ENCODE measurements around the gene RASGEF1B.

Gene RASGEF1B

GRCh38 chr4:81447566-81448229 lies 24.0 kb downstream of the RASGEF1B start:
- DNase-seq, result no peak
- intact Hi-C loops (cut with DNase I), result no loop called here

- DNase-seq, result no peak
- intact Hi-C loops (cut with DNase I), result no loop called here
Observed at GRCh38 chr4:81446634-81447033, 25.1 kb downstream of the RASGEF1B start.

DNA sequence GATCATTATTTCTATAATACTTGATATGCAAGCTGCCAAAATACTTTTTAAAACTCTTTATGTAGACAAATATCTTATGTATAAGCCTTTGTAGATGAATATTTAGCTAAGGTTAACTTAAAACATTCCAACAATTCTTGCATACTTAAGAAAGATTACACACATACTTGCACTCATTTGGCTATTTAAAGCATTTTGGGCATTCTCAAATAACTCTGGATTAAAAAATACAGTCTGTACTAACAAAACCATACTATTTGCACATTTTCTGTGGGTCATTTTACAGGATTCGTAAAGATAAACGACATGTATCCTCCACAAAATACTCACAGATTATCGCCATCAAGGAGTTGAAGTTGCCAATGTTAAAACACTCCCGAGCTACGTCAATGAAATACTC lies 26.5 kb downstream of the RASGEF1B start:
- intact Hi-C loops (cut with DNase I), result no loop called here
- no peak for DNase-seq

DNA sequence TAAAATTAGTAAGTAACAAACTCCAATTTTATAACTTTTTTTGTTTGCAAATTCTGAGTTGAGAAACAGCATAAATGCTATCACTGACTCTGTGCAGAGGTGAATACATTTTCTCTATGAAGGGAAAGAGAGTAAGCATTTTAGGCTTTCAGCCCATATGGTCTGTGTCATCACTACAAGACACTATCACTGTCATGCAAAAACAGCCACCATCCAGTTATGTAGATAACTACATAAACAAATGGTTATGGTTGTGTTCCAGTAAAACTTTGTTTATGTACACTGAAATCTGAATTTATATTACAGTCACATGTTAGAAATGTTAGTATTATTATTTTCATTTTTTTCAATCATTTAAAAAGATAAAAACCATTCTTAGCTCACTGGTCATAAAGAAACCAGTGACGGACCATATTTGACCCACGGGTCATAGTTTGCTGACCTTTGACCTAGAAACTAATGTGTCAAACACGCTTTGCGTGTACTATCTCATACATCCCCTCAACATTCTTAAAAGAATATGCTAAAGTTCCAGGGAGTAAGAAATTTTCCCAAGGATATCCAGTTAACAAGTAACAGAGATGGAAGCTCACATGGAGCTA lies 29.1 kb downstream of the RASGEF1B start:
- DNase-seq, result no peak
- intact Hi-C loops (cut with DNase I), result no loop called here

- intact Hi-C loops (cut with DNase I), result no loop called here
Observed at GRCh38 chr4:81440949-81441348, 30.8 kb downstream of the RASGEF1B start.

DNA sequence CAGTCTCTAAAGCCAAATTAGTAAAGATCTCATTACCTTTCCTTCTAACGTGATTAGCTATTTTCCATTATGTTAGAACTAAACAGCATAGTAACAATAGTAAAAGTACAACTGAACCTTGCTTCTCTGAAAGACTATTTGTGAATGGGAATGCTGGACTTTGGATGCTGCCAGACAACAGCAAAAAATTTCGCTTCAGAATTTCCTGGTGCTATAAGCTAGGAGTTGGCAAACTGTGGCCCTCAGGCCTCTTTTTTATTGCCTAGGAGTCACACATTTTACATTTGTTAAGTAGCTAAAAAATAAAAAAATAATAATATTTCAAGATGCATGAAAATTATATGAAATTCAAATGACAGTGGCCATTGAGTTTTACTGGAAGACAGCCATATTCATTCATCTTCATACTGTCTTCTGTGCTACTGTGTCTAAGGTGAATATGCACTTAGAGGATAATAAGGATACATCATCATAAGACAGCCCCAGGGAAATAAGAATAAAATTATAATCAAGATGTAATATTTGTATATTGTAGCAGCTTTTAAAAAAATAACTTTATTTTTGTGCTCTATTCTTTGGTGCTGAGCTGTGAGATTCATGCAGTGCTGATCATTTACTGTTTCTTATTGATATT lies 34.6 kb downstream of the RASGEF1B start:
- intact Hi-C loops (cut with DNase I), result no loop called here
- DNase-seq, result no peak

More at GRCh38 chr4:81440949-81441348, 30.8 kb downstream of the RASGEF1B start:
- DNase-seq, result no peak

GRCh38 chr4:81436096-81436495 lies 35.6 kb downstream of the RASGEF1B start:
- no peak for DNase-seq
- intact Hi-C loops (cut with DNase I), result no loop called here

DNA sequence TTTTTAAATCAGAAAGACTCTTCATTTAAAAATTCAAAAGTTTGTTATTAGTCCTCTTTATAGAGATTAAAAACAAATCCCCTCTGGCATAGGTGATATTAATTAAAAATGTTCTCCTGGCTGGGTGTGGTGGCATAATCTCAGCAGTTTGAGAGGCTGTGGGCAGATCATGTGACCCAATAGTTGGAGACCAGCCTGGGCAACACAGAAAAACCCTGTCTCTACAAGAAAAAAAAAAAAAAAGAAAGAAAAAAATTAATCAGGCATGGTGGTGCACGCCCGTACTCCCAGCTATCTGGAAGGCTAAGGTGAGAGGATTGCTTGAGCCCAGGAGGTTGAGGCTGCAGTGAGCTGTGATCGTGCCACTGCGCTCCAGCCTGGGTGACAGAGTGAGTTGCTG lies 38.9 kb downstream of the RASGEF1B start:
- DNase-seq, result peak in 3 of 42 donors; percentile 23 to 30 (median 27)
- intact Hi-C loops (cut with DNase I), result no loop called here

GRCh38 chr4:81431971-81432370 lies 39.7 kb downstream of the RASGEF1B start:
- no peak for DNase-seq
- intact Hi-C loops (cut with DNase I), result no loop called here

GRCh38 chr4:81429607-81430006 lies 42.1 kb downstream of the RASGEF1B start:
- intact Hi-C loops (cut with DNase I), result no loop called here
- no peak for DNase-seq

DNA sequence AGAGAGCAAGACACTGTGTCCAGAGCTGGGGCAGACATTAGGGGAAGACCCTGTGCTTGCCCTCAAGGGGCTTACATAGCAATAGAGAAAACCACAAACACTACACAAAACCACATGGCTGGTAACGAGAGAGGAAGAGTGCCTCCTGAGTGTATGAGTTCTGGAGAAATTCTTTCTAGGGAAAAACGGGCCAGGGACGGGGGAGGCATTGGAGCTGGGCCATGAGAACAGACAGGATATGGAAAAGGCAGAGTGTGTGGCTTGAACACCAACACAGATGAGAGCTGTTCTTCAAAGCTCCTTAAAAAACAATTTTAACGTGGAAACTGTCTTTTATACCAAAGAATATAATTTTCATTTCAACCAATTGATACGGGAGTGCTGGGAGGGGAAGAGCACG lies 42.7 kb downstream of the RASGEF1B start:
- no peak for DNase-seq
- intact Hi-C loops (cut with DNase I), result no loop called here

- DNase-seq, result no peak
- intact Hi-C loops (cut with DNase I), result no loop called here
Observed at GRCh38 chr4:81428002-81428401, 43.7 kb downstream of the RASGEF1B start.

DNA sequence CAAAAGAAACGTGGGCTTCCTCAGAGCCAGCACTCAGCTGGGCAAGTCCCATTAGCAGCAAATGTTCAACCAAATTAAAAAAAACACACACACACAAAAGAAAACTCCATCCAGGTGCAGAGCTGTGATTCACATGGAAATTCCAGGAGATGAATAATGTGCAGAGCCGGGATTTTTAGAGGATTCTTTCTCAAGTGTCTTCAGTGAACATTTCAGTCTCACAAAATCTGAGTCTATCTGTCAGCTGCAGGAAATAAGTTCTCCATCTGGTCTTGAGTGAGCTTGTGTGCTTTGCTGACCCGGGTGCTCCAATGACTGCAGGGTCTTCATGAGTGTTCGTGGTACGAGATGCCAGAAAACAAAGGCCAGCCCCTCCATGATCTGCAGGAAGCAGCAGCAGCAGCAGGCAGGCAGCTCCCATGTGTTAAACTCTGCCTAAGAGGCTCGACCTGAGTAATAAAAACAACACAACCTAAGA lies 44.3 kb downstream of the RASGEF1B start:
- DNase-seq, result peak in 3 of 42 donors; percentile 19 to 35 (median 26)
- intact Hi-C loops (cut with DNase I), result no loop called here

- intact Hi-C loops (cut with DNase I), result no loop called here
- no peak for DNase-seq
Observed at GRCh38 chr4:81426770-81427289, 44.9 kb downstream of the RASGEF1B start.

DNA sequence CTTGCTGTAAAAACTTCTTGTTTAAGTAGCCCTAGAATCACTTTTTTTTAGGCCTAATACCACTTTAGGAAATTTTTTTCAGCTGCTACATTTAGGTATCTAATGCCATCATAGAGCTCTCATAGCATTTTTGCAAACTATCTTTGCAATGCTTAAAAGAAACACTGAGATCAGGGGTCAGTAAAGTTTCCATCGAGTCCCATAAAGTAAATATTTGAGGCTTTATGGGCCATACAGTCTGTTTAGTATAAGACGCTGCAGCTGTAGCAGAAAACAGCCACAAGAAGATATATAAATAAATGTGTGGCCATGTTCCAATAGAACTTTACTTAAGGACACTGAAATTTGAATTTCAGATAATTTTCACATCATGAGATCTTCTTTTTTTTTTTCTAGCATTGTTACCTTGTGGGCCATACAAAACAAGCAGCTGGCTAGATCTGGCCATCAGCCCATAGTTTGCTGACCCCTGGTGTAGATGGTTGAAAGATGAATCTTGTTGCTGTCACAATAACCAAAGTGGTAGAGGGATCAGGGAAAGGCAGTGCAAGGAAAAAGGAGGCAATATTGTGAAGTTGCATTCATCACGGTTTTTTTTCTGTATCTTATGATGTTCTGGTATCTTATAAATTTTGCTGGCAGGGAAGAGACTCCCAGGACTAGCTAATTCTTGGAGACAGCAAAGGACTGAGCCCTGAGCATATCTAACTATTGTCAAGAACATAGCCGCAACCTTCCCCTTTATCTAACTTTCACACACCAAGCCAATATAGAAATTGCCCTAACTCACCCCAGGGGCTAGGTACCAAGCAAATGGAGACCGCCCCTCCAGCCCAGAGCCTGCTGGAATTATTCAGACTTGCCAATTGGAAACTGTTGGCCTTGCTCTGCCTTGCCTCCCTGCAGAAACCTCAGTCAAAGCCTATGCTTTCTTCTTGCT lies 46.6 kb downstream of the RASGEF1B start:
- DNase-seq, result peak in 2 of 42 donors; percentile 30 to 33
- intact Hi-C loops (cut with DNase I), result no loop called here

- no peak for DNase-seq
- intact Hi-C loops (cut with DNase I), result no loop called here
Observed at GRCh38 chr4:81424336-81424735, 47.4 kb downstream of the RASGEF1B start.

DNA sequence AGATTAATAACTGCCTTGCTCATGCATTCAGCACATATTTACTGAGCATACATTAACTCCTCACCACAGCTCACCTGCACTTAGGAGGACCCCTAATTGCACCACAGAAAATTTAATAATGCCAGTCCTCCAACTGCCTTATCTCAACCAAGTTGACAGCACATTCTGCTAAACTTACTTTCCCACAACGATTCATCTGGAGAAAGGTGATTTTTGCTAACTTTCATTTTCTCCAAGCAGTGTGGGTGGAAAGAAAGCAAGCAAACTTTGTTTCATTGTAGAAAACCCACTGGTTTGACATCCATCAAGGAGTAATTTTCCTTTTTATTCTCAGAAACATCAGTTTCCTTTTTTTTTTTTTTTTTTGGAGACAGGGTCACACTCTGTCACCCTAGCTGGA lies 49.1 kb downstream of the RASGEF1B start:
- intact Hi-C loops (cut with DNase I), result no loop called here
- no peak for DNase-seq

DNA sequence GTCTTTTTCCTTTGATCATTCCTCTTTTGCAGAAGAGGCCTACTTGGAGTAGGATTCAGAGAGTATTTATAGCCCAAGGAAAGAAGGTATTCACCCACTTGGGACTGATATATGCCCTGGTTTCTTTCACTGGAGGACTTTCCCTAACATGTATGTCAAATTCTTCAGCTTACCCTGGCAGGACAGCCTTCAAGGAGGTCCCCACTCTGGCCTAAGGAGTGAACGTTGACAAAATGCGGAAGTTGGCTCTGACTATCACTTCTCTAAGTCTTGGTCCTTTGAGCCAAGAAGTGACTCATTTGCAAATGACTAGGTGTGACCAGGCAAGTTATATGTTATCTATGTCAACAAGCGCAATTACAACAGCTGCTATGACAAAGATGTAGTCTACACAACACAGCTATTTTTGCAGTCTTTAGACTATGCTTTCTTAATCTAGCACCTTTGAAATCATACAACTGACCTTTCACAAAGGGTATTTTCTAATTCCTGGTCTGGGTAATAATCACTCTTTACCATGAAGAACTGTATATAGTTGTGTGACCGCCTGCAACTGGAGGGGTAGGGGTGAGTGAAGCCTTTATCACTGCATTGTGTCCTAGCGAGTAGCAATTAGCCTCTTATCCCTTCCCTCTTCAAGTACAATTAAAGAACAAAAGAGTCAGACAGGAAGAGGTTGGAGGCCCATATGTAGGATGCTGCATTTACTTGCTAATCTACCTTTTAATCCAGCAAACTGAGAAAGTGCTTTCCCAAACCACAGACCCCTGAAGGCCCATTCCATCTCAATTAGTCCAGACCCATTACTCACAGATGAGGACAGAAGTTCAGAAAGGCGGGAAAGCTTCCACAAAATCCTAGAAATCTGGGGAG lies 50.1 kb downstream of the RASGEF1B start:
- intact Hi-C loops (cut with DNase I), result no loop called here
- DNase-seq, result no peak

All from head of caudate nucleus (tissue), 42 donors.